HUES48 (cell line): Measurements from ENCODE around the gene RENBP.

Experiments used
- H3K27ac ChIP-seq: one replicate; pipeline ENCODE4 v1.7.0; 2013; ENCODE audit warnings: low read depth, low read length, inconsistent platforms
- H3K27me3 ChIP-seq: 2 replicates; pipeline ENCODE4 v1.6.1; 2013; ENCODE audit warnings: mild to moderate bottlenecking, low read length; ENCODE audit not compliant: control insufficient read depth, insufficient read depth
- H3K36me3 ChIP-seq: 2 replicates; pipeline ENCODE4 v1.6.1; 2013; ENCODE audit warnings: low read length; ENCODE audit not compliant: control insufficient read depth, insufficient read depth
- H3K4me1 ChIP-seq: 2 replicates; pipeline ENCODE4 v1.6.1; 2013; ENCODE audit warnings: mild to moderate bottlenecking, low read length; ENCODE audit not compliant: control insufficient read depth, insufficient read depth
- H3K4me3 ChIP-seq: 2 replicates; pipeline ENCODE4 v1.5.1; 2013; ENCODE audit warnings: mild to moderate bottlenecking, low read depth, low read length
- H3K9ac ChIP-seq: 2 replicates; pipeline ENCODE4 v1.6.1; 2013; ENCODE audit warnings: mild to moderate bottlenecking, low read depth, low read length, moderate library complexity
- H3K9me3 ChIP-seq: 2 replicates; pipeline ENCODE4 v1.6.1; 2013; ENCODE audit warnings: low read length; ENCODE audit not compliant: control insufficient read depth, insufficient read depth

Gene RENBP

GRCh38 chrX:153910446-153910845 is 34.0 kb downstream of the RENBP start:
- no peaks in the 10 kb centered on the region for H3K4me1 ChIP-seq
- no peaks in the 10 kb centered on the region for H3K27me3 ChIP-seq
- no peak overlapping the region for H3K27ac ChIP-seq
- peaks cover 25% of the 10 kb centered on the region for H3K9me3 ChIP-seq
- H3K36me3 ChIP-seq, result no peaks in the 10 kb centered on the region
- H3K4me3 ChIP-seq, result no peak overlapping the region
- H3K9ac ChIP-seq, result no peak overlapping the region

- Histone ChIP-seq H3K4me1 (no peaks in the 10 kb centered on the region), H3K9me3 (peaks cover 25% of the 10 kb centered on the region), H3K27ac (no peak overlapping the region), H3K27me3 (no peaks in the 10 kb centered on the region), H3K36me3 (no peaks in the 10 kb centered on the region), H3K4me3 (no peak overlapping the region), H3K9ac (no peak overlapping the region)
Measured at GRCh38 chrX:153909980-153910360, 34.5 kb downstream of the RENBP start.

DNA sequence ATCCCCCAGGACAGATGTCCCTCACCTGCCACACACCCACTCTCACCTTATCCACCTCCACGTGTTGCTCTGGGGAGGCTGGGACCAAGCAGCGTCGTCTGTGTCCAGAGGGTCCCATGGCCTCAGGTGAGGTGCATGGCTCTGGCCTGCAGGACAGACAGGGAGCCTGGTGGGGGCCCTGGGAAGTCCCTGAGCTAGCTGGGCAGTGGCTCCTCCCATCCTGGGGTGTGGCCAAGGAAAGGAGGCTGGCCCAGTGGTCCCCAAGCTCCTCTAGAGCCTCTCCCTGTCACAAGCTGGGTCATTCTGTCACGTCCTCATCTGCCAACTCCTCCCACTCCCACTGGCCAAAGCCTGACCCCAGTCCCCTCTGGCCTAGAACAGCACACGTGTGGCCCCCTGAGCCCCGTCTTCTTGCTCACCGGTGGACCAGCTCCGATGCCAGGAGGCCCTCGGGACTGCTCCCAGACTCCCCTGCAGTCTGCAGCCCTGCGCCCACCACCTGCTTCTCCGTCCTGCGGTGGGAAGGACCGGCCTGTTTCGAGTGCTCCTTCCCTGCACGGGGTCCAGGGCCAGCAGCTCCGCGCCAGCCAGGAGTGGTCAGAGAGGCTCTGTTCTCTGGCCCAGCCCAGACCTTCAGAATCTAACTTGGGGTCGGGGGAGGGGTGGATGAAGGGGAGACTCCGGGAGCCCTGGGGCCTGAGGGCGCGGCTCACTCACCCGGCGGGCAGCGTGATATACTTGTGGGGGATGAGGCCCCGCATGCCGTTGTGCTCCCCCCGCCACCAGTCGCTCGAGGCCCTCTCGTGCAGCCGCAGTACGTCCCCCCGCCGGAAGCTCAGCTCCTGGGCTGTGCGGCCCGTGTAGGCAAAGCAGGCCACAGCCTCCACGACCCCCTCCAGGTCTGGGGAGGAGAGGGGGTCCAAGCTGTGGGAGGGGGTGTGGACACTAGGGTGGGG is 35.1 kb downstream of the RENBP start:
- no peaks in the 10 kb centered on the region for H3K27me3 ChIP-seq
- H3K36me3 ChIP-seq, result no peaks in the 10 kb centered on the region
- H3K27ac ChIP-seq, result no peak overlapping the region
- H3K4me3 ChIP-seq, result no peak overlapping the region
- no peaks in the 10 kb centered on the region for H3K4me1 ChIP-seq
- H3K9ac ChIP-seq, result no peak overlapping the region
- H3K9me3 ChIP-seq, result peaks cover 25% of the 10 kb centered on the region

DNA sequence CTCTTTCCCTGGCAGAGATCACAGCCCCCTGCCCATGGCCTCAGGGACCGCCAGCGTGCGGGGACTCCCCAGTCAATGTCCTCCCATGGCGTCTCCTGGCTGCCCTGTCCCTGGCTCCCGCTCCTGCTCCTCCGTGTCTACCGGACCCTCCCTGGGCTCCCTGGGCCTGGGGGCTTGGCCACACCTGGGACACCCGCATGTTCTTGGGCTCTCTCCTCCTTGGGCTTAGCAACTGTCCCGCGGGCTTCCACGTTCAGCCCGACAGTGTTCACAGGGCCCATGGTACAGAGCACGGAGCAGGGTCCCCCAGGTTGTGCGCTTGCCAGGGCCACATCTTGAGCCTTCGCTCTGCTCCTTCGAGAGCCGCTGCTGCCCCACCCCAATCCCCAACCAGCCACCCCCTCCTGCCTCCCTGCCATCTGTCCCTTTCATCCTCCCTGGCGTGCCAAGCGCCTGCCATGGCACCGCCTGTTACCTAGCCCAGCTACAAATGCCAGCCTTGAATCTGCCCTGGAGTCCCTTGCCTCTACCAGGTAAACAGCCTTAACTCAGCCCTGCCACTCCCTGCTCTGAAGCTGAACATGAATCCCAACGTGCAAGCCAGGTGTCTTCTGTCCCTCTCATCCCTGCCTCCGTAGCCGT is 36.1 kb downstream of the RENBP start:
- peaks cover 22% of the 10 kb centered on the region; the same call in 1 of the 2 replicates for H3K9me3 ChIP-seq

GRCh38 chrX:153907456-153907855 is 37.0 kb downstream of the RENBP start:
- Histone ChIP-seq H3K4me1 (no peaks in the 10 kb centered on the region), H3K9me3 (peaks cover 29% of the 10 kb centered on the region), H3K9ac (no peak overlapping the region), H3K27me3 (no peaks in the 10 kb centered on the region), H3K27ac (no peak overlapping the region), H3K36me3 (no peaks in the 10 kb centered on the region), H3K4me3 (no peak overlapping the region)

More for the DNA sequence above, 36.1 kb downstream of the RENBP start:
- Histone ChIP-seq H3K4me1 (no peaks in the 10 kb centered on the region), H3K4me3 (no peak overlapping the region), H3K27me3 (no peaks in the 10 kb centered on the region), H3K27ac (no peak overlapping the region), H3K36me3 (no peaks in the 10 kb centered on the region), H3K9ac (no peak overlapping the region)

DNA sequence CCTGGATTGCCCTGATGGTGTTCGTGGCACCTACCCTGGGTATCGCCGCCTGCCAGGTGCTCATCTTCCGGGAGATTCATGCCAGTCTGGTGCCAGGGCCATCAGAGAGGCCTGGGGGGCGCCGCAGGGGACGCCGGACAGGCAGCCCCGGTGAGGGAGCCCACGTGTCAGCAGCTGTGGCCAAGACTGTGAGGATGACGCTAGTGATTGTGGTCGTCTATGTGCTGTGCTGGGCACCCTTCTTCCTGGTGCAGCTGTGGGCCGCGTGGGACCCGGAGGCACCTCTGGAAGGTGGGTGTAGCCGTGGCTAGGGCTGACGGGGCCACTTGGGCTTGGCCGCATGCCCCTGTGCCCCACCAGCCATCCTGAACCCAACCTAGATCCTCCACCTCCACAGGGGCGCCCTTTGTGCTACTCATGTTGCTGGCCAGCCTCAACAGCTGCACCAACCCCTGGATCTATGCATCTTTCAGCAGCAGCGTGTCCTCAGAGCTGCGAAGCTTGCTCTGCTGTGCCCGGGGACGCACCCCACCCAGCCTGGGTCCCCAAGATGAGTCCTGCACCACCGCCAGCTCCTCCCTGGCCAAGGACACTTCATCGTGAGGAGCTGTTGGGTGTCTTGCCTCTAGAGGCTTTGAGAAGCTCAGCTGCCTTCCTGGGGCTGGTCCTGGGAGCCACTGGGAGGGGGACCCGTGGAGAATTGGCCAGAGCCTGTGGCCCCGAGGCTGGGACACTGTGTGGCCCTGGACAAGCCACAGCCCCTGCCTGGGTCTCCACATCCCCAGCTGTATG is 38.1 kb downstream of the RENBP start:
- Histone ChIP-seq H3K27me3 (no peaks in the 10 kb centered on the region), H3K9ac (no peak overlapping the region), H3K4me3 (no peak overlapping the region), H3K36me3 (no peaks in the 10 kb centered on the region), H3K4me1 (no peaks in the 10 kb centered on the region), H3K9me3 (peaks cover 29% of the 10 kb centered on the region), H3K27ac (no peak overlapping the region)

GRCh38 chrX:153905481-153906095 is 38.9 kb downstream of the RENBP start:
- Histone ChIP-seq H3K27ac (no peak overlapping the region), H3K9me3 (peaks cover 26% of the 10 kb centered on the region), H3K9ac (no peak overlapping the region), H3K4me1 (no peaks in the 10 kb centered on the region), H3K4me3 (no peak overlapping the region), H3K36me3 (no peaks in the 10 kb centered on the region), H3K27me3 (no peaks in the 10 kb centered on the region)

- no peak within 1 kb of the TSS for H3K4me3 ChIP-seq
- H3K27ac ChIP-seq, result no peak within 1 kb of the TSS
- no peaks in the 10 kb centered on the region for H3K36me3 ChIP-seq
- H3K9me3 ChIP-seq, result peaks cover 26% of the 10 kb centered on the region
- no peaks in the 10 kb centered on the region for H3K4me1 ChIP-seq
- no peak within 1 kb of the TSS for H3K9ac ChIP-seq
- H3K27me3 ChIP-seq, result no peaks in the 10 kb centered on the region
Measured at GRCh38 chrX:153903991-153904957, 40.2 kb downstream of the RENBP start, which contains the start of gene AVPR2. Gene AVPR2, plus strand, starts transcription at chrX:153904673. Its CDS starts 473 bp downstream, at chrX:153905146.

- H3K36me3 ChIP-seq, result no peaks in the 10 kb centered on the region
- no peak overlapping the region for H3K27ac ChIP-seq
- no peaks in the 10 kb centered on the region for H3K27me3 ChIP-seq
- H3K9me3 ChIP-seq, result peaks cover 21% of the 10 kb centered on the region
- no peak overlapping the region for H3K9ac ChIP-seq
- H3K4me1 ChIP-seq, result no peaks in the 10 kb centered on the region
- H3K4me3 ChIP-seq, result no peak overlapping the region
Measured at GRCh38 chrX:153903238-153903980, 41.0 kb downstream of the RENBP start.
